Muscle of leg (tissue), 11 donors: ENCODE measurements around the gene FAM53A. TPM values are rescaled to one million over a fixed set of nuclear protein-coding genes. Genes with fewer than 3 reads are reported as not detected.

Experiments
- DNase-seq: peaks from one replicate; pipeline ENCODE4 v3.0.0; 2013
- H3K27ac ChIP-seq: one replicate; pipeline ENCODE4 v1.5.1; 2013; ENCODE audit warnings: mild to moderate bottlenecking, low read length, control low read depth
- H3K27me3 ChIP-seq: one replicate; pipeline ENCODE4 v1.6.1; 2013; ENCODE audit warnings: low read length; ENCODE audit not compliant: control insufficient read depth, insufficient read depth
- H3K36me3 ChIP-seq: one replicate; pipeline ENCODE4 v1.6.1; 2013; ENCODE audit warnings: low read length; ENCODE audit not compliant: control insufficient read depth, insufficient read depth
- H3K4me1 ChIP-seq: one replicate; pipeline ENCODE4 v1.6.1; 2013; ENCODE audit warnings: low read length; ENCODE audit not compliant: control insufficient read depth, insufficient read depth
- H3K4me3 ChIP-seq: one replicate; pipeline ENCODE4 v1.5.1; 2013; ENCODE audit warnings: low read length, control low read depth
- H3K9me3 ChIP-seq: replicated peaks from 2 replicates; pipeline ENCODE4 v1.6.1; 2013; ENCODE audit warnings: low read depth, low read length; ENCODE audit not compliant: control insufficient read depth
- WGBS: methylation state at CpG from one replicate; pipeline ENCODE4 v1.1.5; 2013; ENCODE audit warnings: missing lambda C conversion rate; ENCODE audit not compliant: insufficient coverage; 5-methylcytosine and 5-hydroxymethylcytosine counted together
- polyA plus RNA-seq, 8 donors: library from polyadenylated mRNA; unstranded; fragments of 120-200 nt; gene quantifications; one replicate each; pipeline versions ENCODE4 v1.2.1 to v1.2.3, GENCODE V29; 2013; ENCODE audit warnings: inconsistent platforms in 1 of 8, low replicate concordance in 1 of 8; ENCODE audit not compliant: insufficient read length in 8 of 8, insufficient read depth in 1 of 8
- total RNA-seq: library from RNA; stranded (reverse); fragments of 120-200 nt; gene quantifications from one replicate; pipeline ENCODE4 v1.2.4, GENCODE V29; 2013

Gene FAM53A
- total and polyA plus RNA-seq, 9 donors: 1.2 to 2.4 (median 1.5) TPM

DNA sequence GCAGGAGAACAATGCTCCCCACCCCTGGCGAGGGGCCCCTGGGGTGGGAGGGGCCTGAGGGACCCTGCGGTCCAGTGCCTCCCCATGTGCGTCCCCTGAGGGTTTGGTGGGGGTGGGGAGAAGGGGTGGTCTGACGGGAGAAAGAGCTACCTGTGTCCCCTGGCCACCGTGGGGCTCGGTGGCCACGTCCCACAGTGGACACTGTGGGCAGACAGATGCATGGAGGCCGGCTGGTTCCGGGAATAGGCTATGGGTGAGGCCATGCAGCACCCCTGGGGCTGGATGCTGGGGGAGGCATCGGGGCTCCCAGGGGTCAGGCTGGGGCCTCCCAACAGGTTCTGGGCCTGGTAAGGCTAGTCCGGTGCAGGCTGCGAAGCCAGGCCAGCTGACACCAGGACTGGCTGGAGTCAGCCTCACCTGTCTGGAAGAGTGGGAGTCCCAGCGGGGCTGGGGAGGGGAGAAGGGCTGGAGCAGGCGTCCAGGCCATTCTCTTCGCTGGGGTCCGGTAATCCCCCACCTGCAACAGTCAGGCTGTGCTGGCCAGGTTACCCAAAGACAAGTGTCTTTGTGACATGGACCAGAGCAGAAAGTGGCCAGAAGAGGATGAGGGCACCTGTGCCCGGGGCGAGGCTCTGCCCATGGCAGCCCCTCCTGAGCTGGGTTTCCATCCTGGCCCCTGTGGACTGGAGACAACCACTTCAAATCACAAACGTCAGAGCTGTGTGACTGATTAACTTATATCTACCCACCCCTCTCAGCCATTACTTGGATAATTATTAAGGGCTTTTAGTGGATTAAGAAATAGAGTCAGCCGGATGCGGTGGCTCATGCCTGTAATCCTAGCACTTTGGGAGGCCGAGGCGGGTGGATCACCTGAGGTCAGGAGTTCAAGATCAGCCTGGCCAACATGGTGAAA, 1.4 kb upstream of the FAM53A start:
- Histone ChIP-seq H3K27me3 (no peaks in the 10 kb centered on the region), H3K36me3 (peaks cover 3% of the 10 kb centered on the region), H3K4me3 (no peak overlapping the region), H3K4me1 (peaks cover 13% of the 10 kb centered on the region), H3K9me3 (no peaks in the 10 kb centered on the region), H3K27ac (no peak overlapping the region)
- 65% methylated on average over 14 of the region's 23 CpGs for WGBS
- no peak for DNase-seq

DNA sequence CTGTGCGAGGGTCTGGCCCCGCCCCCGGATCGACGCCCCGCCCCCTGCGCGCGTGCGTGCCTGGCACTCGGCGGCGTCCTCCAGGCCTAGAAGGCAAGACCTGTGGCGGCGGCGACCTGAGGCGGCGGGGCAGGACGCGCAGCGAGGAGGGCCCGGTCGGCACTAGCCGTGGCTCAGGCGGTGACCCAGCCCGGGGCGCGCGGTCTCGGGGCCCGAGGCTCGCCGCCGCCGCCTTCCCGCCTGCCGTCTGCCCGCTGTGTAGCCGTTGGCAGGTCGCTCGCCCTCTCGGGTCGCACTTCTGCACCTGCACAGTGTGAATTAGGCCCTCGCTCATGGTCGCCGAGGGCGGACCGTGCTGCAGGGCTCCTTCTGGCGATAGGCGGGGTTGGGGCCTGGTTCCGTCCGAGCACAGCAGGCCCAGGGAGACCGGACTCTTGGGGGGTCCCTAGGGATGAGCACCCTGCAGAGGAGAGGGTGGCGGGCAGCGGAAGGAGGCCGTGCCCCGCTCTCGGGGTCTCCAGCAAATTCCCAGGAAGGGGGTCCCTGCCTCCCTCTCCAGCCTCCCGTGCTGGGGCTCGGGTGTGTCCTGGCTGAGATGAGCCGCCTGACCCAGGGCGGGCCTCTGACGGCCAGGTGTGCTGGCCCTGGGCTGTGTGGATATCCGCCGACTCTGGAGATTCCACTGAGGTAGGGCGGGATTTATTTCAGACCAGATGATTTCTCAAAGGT, 557 bp upstream of the FAM53A start:
- peak overlapping the region; percentile 25 for H3K4me3 ChIP-seq
- no peak overlapping the region for H3K27ac ChIP-seq
- no peaks in the 10 kb centered on the region for H3K36me3 ChIP-seq

DNA sequence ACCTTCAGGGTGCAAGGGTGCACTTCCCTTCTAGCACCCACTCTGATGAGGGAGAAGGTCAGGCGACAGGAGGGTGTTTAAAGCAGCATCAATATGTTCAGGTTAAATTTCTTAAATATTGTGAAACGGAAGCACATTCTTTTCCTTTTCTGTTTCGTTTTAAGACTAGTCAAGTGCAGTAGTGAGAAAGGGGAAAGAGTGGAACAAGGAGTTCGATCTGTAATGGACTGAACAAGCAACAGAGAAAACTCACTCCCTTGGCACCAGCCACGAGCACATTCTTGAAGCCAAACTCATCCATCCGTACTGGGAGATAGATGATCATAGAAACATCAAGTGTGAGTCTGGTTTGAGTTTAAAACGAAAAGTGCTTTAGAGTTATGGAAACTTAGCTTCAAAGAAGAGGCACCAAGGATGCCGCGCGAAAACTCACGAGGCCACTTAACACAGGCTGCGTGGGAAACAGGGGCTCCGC, 815 bp downstream of the FAM53A start:
- Histone ChIP-seq H3K4me3 (peak overlapping the region; percentile 41), H3K36me3 (no peaks in the 10 kb centered on the region), H3K4me1 (peaks cover 13% of the 10 kb centered on the region), H3K9me3 (no peaks in the 10 kb centered on the region), H3K27ac (peak overlapping the region; percentile 55), H3K27me3 (no peaks in the 10 kb centered on the region)
- peak; percentile 69 for DNase-seq
- 4% methylated on average over 8 of the region's 13 CpGs for WGBS

More for the DNA sequence above, 557 bp upstream of the FAM53A start:
- 19% methylated on average over 65 of the region's 66 CpGs for WGBS
- Histone ChIP-seq H3K4me1 (peaks cover 13% of the 10 kb centered on the region), H3K9me3 (no peaks in the 10 kb centered on the region), H3K27me3 (no peaks in the 10 kb centered on the region)
- DNase-seq: no peak

GRCh38 chr4:1682860-1683259, 1.3 kb downstream of the FAM53A start:
- no peak for DNase-seq
- no peaks in the 10 kb centered on the region for H3K9me3 ChIP-seq
- 81% methylated on average over 5 of the region's 13 CpGs for WGBS
- H3K4me3 ChIP-seq: no peak overlapping the region
- peaks cover 13% of the 10 kb centered on the region for H3K4me1 ChIP-seq
- no peaks in the 10 kb centered on the region for H3K27me3 ChIP-seq
- no peak overlapping the region for H3K27ac ChIP-seq
- no peaks in the 10 kb centered on the region for H3K36me3 ChIP-seq

DNA sequence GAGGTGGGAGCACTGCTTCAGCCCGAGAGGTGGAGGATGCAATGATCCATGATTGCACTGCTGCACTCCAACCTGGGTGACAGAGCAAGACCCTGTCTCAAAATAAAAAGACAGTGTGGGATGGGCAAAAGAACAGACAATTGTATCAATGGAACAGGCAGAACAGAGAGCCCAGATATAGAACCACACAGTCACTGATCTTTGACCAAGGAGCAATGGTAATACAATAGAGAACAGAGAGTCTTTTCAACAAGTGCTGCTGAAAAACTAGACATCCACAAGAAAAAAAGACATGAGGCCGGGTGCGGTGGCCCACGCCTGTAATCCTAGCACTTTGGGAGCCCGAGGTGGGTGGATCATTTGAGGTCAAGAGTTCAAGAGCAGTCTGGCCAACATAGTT, 5.9 kb downstream of the FAM53A start:
- Histone ChIP-seq H3K36me3 (no peaks in the 10 kb centered on the region), H3K27me3 (no peaks in the 10 kb centered on the region), H3K4me3 (no peak overlapping the region), H3K4me1 (peaks cover 4% of the 10 kb centered on the region), H3K9me3 (no peaks in the 10 kb centered on the region), H3K27ac (no peak overlapping the region)
- DNase-seq: no peak
- WGBS: 89% methylated on average over 1 of the region's 5 CpGs

- no peak overlapping the region for H3K4me3 ChIP-seq
Observed at GRCh38 chr4:1676605-1677525, 7.2 kb downstream of the FAM53A start.

DNA sequence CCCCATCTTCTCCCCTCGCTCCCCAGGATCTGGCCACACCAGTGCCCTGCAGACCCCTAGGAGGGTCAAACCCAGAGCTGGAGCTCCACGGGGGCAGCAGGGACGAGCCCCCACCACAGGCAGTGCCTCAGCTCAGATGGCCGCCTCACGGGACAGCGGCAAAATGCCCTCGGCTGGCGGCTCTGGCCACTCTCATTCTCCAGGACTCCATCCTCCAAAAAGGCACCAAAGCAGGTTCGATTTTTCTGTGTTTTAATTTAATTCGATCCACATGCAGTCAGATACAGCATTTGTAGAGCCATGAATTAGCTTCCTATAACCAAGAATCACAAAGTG, 8.3 kb downstream of the FAM53A start:
- Histone ChIP-seq H3K4me3 (no peak overlapping the region), H3K27me3 (no peaks in the 10 kb centered on the region), H3K9me3 (no peaks in the 10 kb centered on the region), H3K4me1 (no peaks in the 10 kb centered on the region), H3K36me3 (no peaks in the 10 kb centered on the region), H3K27ac (no peak overlapping the region)
- DNase-seq: no peak
- WGBS: 67% methylated on average over 10 of the region's 10 CpGs

More at GRCh38 chr4:1676605-1677525, 7.2 kb downstream of the FAM53A start:
- WGBS: 71% methylated on average over 23 of the region's 25 CpGs
- no peaks in the 10 kb centered on the region for H3K4me1 ChIP-seq
- H3K9me3 ChIP-seq: no peaks in the 10 kb centered on the region
- no peaks in the 10 kb centered on the region for H3K36me3 ChIP-seq
- H3K27ac ChIP-seq: no peak overlapping the region
- H3K27me3 ChIP-seq: no peaks in the 10 kb centered on the region
- no peak for DNase-seq

DNA sequence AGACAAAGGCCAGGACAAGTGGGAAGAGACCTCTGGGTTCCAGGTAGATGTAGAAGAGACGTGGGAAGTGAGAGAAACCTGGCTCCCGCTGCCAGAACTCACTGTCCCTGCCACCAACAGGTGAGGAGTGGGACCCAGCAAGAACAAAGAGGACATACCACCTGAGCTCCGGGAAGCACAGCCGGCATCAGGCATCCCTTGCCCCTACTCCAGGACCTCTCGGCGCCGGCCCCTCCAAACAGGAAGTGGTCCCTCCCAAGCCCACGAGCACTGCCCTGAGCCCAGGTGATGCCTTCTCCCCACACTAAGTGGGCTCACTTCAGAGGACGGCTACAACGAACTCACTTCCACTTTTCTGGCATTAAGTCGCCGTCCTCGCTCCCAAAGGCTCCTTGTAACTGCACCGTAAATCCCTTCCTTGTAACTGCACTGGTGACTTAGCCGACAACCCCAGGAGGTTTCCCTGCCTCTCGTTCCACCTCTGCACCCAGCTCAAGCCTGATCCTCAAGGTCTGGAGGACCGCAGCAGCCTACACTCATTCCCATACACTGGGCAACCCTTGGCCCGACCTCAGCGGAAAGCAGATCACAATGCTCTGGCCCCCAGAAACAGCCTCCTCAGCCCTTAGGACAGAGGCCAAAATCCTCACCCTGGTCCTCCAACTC, 8.8 kb downstream of the FAM53A start:
- H3K27ac ChIP-seq: no peak overlapping the region
- no peaks in the 10 kb centered on the region for H3K9me3 ChIP-seq
- DNase-seq: no peak
- no peaks in the 10 kb centered on the region for H3K36me3 ChIP-seq
- H3K4me3 ChIP-seq: no peak overlapping the region
- WGBS: 62% methylated on average over 19 of the region's 19 CpGs
- no peaks in the 10 kb centered on the region for H3K4me1 ChIP-seq
- no peaks in the 10 kb centered on the region for H3K27me3 ChIP-seq

DNA sequence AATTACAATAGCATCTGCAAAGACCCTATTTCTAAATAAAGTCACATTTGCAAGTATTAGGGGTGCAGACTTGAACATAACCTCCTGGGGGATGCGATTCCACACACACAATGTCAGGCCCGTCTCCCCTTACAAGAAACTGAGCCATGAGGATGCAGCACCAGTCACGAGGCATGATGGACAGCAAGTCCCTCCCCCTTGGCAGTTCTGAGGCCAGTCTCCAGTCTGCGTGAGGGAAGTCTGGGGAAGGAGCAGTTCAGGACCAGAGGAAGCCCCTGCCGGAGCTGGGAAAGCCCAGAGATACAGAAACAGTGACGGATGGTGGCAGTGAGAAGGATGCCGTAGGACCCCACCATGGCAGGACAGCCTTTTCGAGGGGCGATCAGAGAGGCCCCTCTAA, 9.4 kb downstream of the FAM53A start:
- H3K36me3 ChIP-seq: no peaks in the 10 kb centered on the region
- no peak for DNase-seq
- WGBS: 46% methylated on average over 7 of the region's 9 CpGs
- H3K9me3 ChIP-seq: no peaks in the 10 kb centered on the region
- no peak overlapping the region for H3K4me3 ChIP-seq
- H3K27ac ChIP-seq: no peak overlapping the region
- no peaks in the 10 kb centered on the region for H3K27me3 ChIP-seq
- no peaks in the 10 kb centered on the region for H3K4me1 ChIP-seq
